Tibial nerve (tissue), 4 donors: ENCODE data around the gene KLHL18. TPM values are rescaled to one million over a fixed set of nuclear protein-coding genes. Genes with fewer than 3 reads are reported as not detected.
"Not testable (repeated sequence)": the region's sequence is repeated elsewhere in the genome, so short reads cannot be mapped to it uniquely, and the experiment has no call there.

Source experiments
- DNase-seq, 2 donors: peaks; one replicate each; pipeline ENCODE4 v3.0.0-alpha.2; 2019; ENCODE audit warnings: low spot score in 2 of 2
- H3K27ac ChIP-seq, 4 donors: fragments of 200-600 bp; sonication (generic) in 3 of 4; one replicate each; pipeline ENCODE4 v1.5.1; 2017 to 2019; ENCODE audit warnings: mild to moderate bottlenecking in 1 of 4
- H3K27me3 ChIP-seq, 2 donors: fragments of 200-600 bp; sonication (generic) in 1 of 2; one replicate each; pipeline versions ENCODE4 v1.5.1 to v1.6.0; 2017 to 2019
- H3K36me3 ChIP-seq, 3 donors: fragments of 200-600 bp; sonication (generic); one replicate each; pipeline ENCODE4 v1.5.1; 2018 to 2019
- H3K4me1 ChIP-seq, 4 donors: fragments of 200-600 bp; sonication (generic) in 3 of 4; one replicate each; pipeline ENCODE4 v1.5.1; 2017 to 2019
- H3K4me3 ChIP-seq, 4 donors: fragments of 200-600 bp; sonication (generic) in 3 of 4; one replicate each; pipeline ENCODE4 v1.5.1; 2017 to 2019; ENCODE audit warnings: mild to moderate bottlenecking in 1 of 4, moderate library complexity in 1 of 4
- H3K9me3 ChIP-seq, 4 donors: fragments of 200-600 bp; sonication (generic) in 3 of 4; one replicate each; pipeline ENCODE4 v1.5.1; 2017 to 2019
- EP300 ChIP-seq, 2 donors: sonication (generic); formaldehyde crosslinking; IDR thresholded peaks; one replicate each; pipeline ENCODE4 v1.6.1; 2017; ENCODE audit warnings: antibody characterized with exemption in 2 of 2, mild to moderate bottlenecking in 1 of 2
- POLR2A ChIP-seq, 2 donors: fragments of 450-650 bp; IDR thresholded peaks; one replicate each; pipeline ENCODE4 v1.6.1; 2017; ENCODE audit warnings: antibody characterized with exemption in 2 of 2, mild to moderate bottlenecking in 2 of 2, moderate library complexity in 2 of 2
- WGBS, 2 donors: methylation state at CpG; one replicate each; pipeline ENCODE4 v1.1.5; 2018; 5-methylcytosine and 5-hydroxymethylcytosine counted together
- total RNA-seq, 4 donors: library from RNA; depleted of rRNA; stranded (reverse); fragments of >200 nt; gene quantifications; one replicate each; pipeline ENCODE4 v1.1.0, GENCODE V29; 2016
- TF ChIP-seq, protein P1 (sequence below), 5 experiments: fragments of 200-600 bp in 3 of 5; fragments of 450-650 bp in 2 of 5; sonication (generic) in 3 of 5; IDR thresholded peaks; one replicate each; pipeline ENCODE4 v1.5.1; 2016 to 2019; ENCODE audit warnings: antibody characterized with exemption in 5 of 5, mild to moderate bottlenecking in 3 of 5, moderate library complexity in 2 of 5

KLHL18 gene
- total RNA-seq, 4 donors from 2014 or later: 8.2 to 17.7 (median 13.7) TPM

- H3K27ac ChIP-seq: no peak overlapping the region
- H3K4me3 ChIP-seq: no peak overlapping the region
- WGBS, 2 donors: 55 to 71% methylated on average over 6 of the region's 6 CpGs
Measured at GRCh38 chr3:47288966-47289910, 6.5 kb downstream of the KLHL18 start.

DNA sequence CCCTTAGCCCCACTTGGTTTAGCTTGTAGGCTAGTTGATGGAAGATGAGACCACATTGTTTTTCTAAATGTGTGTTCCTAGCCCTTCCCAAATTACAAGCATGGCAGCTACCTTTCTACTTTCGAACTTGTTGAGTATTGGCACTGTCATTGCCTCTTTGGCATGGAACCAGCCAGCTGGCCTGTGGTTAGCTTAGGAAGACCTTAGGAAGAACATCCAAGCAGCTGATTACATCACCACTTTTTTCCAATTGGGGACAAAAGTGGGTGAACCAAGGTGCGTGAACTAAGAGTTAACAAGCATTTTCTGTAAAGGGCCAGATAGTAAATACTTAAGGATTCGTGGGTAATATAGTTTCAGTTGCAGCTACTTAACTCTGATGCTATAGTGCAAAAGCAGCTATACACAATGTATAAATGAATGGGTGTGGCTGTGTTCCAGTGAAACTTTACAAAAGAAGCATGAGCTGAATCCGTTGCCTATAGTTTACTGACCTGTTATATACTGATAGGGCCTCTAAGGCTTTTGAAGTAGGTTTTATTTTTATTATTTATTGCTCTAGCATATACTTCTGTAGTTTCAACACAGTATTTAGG is 8.5 kb downstream of the KLHL18 start:
- peaks cover 0 to 22% (median 0%) of the 10 kb centered on the region in 3 donors for H3K36me3 ChIP-seq
- TF ChIP-seq POLR2A (IDR thresholded peaks at IDR 0.05): no peak
- TF ChIP-seq, protein P1, sequence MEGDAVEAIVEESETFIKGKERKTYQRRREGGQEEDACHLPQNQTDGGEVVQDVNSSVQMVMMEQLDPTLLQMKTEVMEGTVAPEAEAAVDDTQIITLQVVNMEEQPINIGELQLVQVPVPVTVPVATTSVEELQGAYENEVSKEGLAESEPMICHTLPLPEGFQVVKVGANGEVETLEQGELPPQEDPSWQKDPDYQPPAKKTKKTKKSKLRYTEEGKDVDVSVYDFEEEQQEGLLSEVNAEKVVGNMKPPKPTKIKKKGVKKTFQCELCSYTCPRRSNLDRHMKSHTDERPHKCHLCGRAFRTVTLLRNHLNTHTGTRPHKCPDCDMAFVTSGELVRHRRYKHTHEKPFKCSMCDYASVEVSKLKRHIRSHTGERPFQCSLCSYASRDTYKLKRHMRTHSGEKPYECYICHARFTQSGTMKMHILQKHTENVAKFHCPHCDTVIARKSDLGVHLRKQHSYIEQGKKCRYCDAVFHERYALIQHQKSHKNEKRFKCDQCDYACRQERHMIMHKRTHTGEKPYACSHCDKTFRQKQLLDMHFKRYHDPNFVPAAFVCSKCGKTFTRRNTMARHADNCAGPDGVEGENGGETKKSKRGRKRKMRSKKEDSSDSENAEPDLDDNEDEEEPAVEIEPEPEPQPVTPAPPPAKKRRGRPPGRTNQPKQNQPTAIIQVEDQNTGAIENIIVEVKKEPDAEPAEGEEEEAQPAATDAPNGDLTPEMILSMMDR (IDR thresholded peaks at IDR 0.05): no peak
- TF ChIP-seq EP300 (IDR thresholded peaks at IDR 0.05): no peak
- H3K27ac ChIP-seq: no peak overlapping the region
- no peaks in the 10 kb centered on the region for H3K9me3 ChIP-seq
- WGBS, 2 donors: 79 to 87% methylated on average over 4 of the region's 4 CpGs
- no peak for DNase-seq
- no peaks in the 10 kb centered on the region for H3K27me3 ChIP-seq
- H3K4me3 ChIP-seq: no peak overlapping the region
- peaks cover 0 to 30% (median 2%) of the 10 kb centered on the region in 4 donors for H3K4me1 ChIP-seq

More at GRCh38 chr3:47288966-47289910, 6.5 kb downstream of the KLHL18 start:
- no peak for DNase-seq
- Histone ChIP-seq H3K27me3 (no peaks in the 10 kb centered on the region), H3K36me3 (peaks cover 0 to 22% (median 0%) of the 10 kb centered on the region in 3 donors), H3K9me3 (no peaks in the 10 kb centered on the region), H3K4me1 (peaks cover 0 to 42% (median 5%) of the 10 kb centered on the region in 4 donors)
- TF ChIP-seq POLR2A (IDR thresholded peaks at IDR 0.05) (no peak), EP300 (IDR thresholded peaks at IDR 0.05) (no peak)
- TF ChIP-seq, protein P1 (IDR thresholded peaks at IDR 0.05): no peak

- not testable (repeated sequence) for DNase-seq, H3K4me3 ChIP-seq, H3K9me3 ChIP-seq, H3K27me3 ChIP-seq, H3K27ac ChIP-seq
- Histone ChIP-seq H3K36me3 (peaks cover 0 to 22% (median 0%) of the 10 kb centered on the region in 3 donors), H3K4me1 (peaks cover 0 to 30% (median 2%) of the 10 kb centered on the region in 4 donors)
- WGBS, 2 donors: 91 to 95% methylated on average over 9 of the region's 9 CpGs
Measured at GRCh38 chr3:47291754-47292420, 9.1 kb downstream of the KLHL18 start.

DNA sequence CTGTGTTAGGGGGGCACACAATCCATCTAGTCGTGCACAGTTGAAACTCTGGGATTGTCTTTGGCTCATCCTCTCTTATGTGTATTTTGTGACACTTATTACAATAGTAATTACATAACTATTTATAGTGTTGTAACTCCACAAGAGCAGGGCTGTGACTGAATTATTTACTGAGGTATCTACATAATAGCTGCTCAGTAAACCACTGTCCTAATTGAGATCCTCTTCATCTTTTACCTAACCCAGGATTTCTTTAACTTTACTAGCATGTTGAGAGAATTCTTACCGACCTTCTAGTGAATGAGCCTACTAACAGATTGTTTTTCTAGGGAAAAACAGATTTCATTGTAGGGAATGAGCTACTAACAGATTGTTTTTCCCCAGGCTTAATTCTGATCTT is 11.1 kb downstream of the KLHL18 start:
- peaks cover 0 to 32% (median 2%) of the 10 kb centered on the region in 4 donors for H3K4me1 ChIP-seq
- H3K27me3 ChIP-seq: no peaks in the 10 kb centered on the region
- no peak overlapping the region for H3K27ac ChIP-seq
- H3K36me3 ChIP-seq: peaks cover 0 to 3% (median 0%) of the 10 kb centered on the region in 3 donors
- TF ChIP-seq POLR2A (IDR thresholded peaks at IDR 0.05): no peak
- no peak for TF ChIP-seq EP300 (IDR thresholded peaks at IDR 0.05)
- TF ChIP-seq, protein P1 (IDR thresholded peaks at IDR 0.05): no peak
- no peak overlapping the region for H3K4me3 ChIP-seq
- no peaks in the 10 kb centered on the region for H3K9me3 ChIP-seq
- no peak for DNase-seq
- WGBS, 2 donors: 79 to 80% methylated on average over 2 of the region's 2 CpGs

GRCh38 chr3:47294392-47294791 is 11.6 kb downstream of the KLHL18 start:
- no peak overlapping the region for H3K27ac ChIP-seq
- no peaks in the 10 kb centered on the region for H3K9me3 ChIP-seq
- no peaks in the 10 kb centered on the region for H3K36me3 ChIP-seq
- WGBS, 2 donors: 81 to 87% methylated on average over 3 of the region's 3 CpGs
- H3K27me3 ChIP-seq: no peaks in the 10 kb centered on the region
- TF ChIP-seq EP300 (IDR thresholded peaks at IDR 0.05) (no peak), POLR2A (IDR thresholded peaks at IDR 0.05) (no peak)
- TF ChIP-seq, protein P1 (IDR thresholded peaks at IDR 0.05): no peak
- DNase-seq: no peak
- peaks cover 0 to 28% (median 2%) of the 10 kb centered on the region in 4 donors for H3K4me1 ChIP-seq
- H3K4me3 ChIP-seq: no peak overlapping the region
